MCF 10A (cell line): ENCODE measurements around the gene LRCH4. TPM values are rescaled to one million over a fixed set of nuclear protein-coding genes. Genes with fewer than 3 reads are reported as not detected.

Source experiments
- BruUV-seq: library from RNA; stranded (reverse); fragments of 400-500 nt; replicated peaks from 2 replicates; lab custom pipeline; 2021; lab: Mats Ljungman, UMichigan
- CTCF ChIA-PET: fragments of 300-600 bp; sonication (Branson Sonifier 250); formaldehyde crosslinking; extraction: SDS; loops from one replicate; lab custom pipeline; 2021; ENCODE audit warnings: antibody characterized with exemption, inconsistent platforms; lab: Yijun Ruan, JAX
- POLR2A ChIA-PET: fragments of 300-600, 350-650 bp; sonication (Branson Sonifier 250); formaldehyde crosslinking; extraction: SDS; loops from one replicate; lab custom pipeline; 2020; ENCODE audit warnings: antibody characterized with exemption, inconsistent platforms; lab: Yijun Ruan, JAX
- DNase-seq: peaks from one replicate; pipeline ENCODE4 v3.0.0-alpha.2; 2018; ENCODE audit not compliant: unreplicated experiment
- H3K27ac Mint-ChIP-seq: one replicate; pipeline ENCODE4 v1.8.0; 2022; ENCODE audit warnings: mild to moderate bottlenecking, low read depth, mixed read lengths; ENCODE audit not compliant: unreplicated experiment
- H3K27me3 Mint-ChIP-seq: one replicate; pipeline ENCODE4 v1.8.0; 2022; ENCODE audit warnings: mixed read lengths; ENCODE audit not compliant: insufficient read depth, unreplicated experiment
- H3K36me3 Mint-ChIP-seq: one replicate; pipeline ENCODE4 v1.8.0; 2022; ENCODE audit warnings: mild to moderate bottlenecking, moderate library complexity, mixed read lengths; ENCODE audit not compliant: insufficient read depth, unreplicated experiment
- H3K4me1 Mint-ChIP-seq: one replicate; pipeline ENCODE4 v1.8.0; 2022; ENCODE audit warnings: mixed read lengths; ENCODE audit not compliant: insufficient read depth, unreplicated experiment
- H3K4me3 Mint-ChIP-seq: one replicate; pipeline ENCODE4 v1.8.0; 2022; ENCODE audit warnings: mild to moderate bottlenecking, moderate library complexity, mixed read lengths; ENCODE audit not compliant: unreplicated experiment
- H3K9me3 Mint-ChIP-seq: one replicate; pipeline ENCODE4 v1.8.0; 2022; ENCODE audit warnings: mixed read lengths; ENCODE audit not compliant: unreplicated experiment
- CTCF ChIP-seq: fragments of 200-600 bp; IDR thresholded peaks from one replicate; pipeline ENCODE4 v1.8.0; 2022; ENCODE audit warnings: antibody characterized with exemption, mild to moderate bottlenecking; ENCODE audit not compliant: unreplicated experiment
- intact Hi-C: fragments of 100-400 bp; cut with micrococcal nuclease; formaldehyde crosslinking; loops from 2 replicates; pipeline ENCODE4 v1.14.1; 2022
- total RNA-seq: library from RNA; stranded (reverse); gene quantifications from 2 replicates; pipeline ENCODE4 v1.2.3, GENCODE V29; 2022

Gene LRCH4
- total RNA-seq, 1 experiment from 2014 or later, result 22.3 TPM

DNA sequence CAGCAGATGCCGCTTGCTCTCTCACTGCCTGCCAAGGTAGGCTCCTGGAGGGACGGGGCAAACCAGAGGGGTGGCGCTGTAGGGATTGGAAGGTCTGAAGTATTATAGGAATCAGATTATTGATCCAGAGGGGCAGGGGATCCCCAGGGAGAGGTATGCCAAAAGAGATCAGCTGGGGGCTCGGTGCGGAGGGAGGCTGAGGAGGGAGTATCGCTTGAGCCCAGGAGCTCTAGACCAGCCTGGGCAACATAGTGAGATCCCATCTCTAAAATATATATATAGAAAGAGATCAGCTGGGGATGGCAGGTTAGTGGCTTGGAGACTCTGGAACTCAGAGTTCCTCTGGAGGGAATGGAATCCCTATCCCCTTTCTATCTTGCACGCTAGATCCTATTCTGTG, 9.3 kb upstream of the LRCH4 start:
- no TSS peak for BruUV-seq
- intact Hi-C loops, result no loop called here
- POLR2A ChIA-PET, result interaction anchor here (1.9 to 2.0 kb wide), 2 partner anchors 9 to 10 kb away, joined by 5 to 7 read pairs; partner anchors contain the start of gene FBXO24
- no peak for DNase-seq
- no peaks in the 10 kb centered on the region for H3K4me1 Mint-ChIP-seq
- no peak for TF ChIP-seq CTCF
- H3K36me3 Mint-ChIP-seq, result no peaks in the 10 kb centered on the region
- no peak overlapping the region for H3K27ac Mint-ChIP-seq
- H3K4me3 Mint-ChIP-seq, result no peak overlapping the region
- H3K27me3 Mint-ChIP-seq, result no peaks in the 10 kb centered on the region
- CTCF ChIA-PET, result interaction anchor here (0.5 to 0.8 kb wide), 2 partner anchors 31 to 115 kb away, joined by 3 read pairs; no protein-coding TSS in a partner anchor
- no peaks in the 10 kb centered on the region for H3K9me3 Mint-ChIP-seq

GRCh38 chr7:100591596-100591995, 5.7 kb upstream of the LRCH4 start:
- no peaks in the 10 kb centered on the region for H3K4me1 Mint-ChIP-seq
- no peaks in the 10 kb centered on the region for H3K27me3 Mint-ChIP-seq
- no TSS peak for BruUV-seq
- POLR2A ChIA-PET, result no interaction called here
- CTCF ChIA-PET, result interaction anchor here (0.5 to 1.0 kb wide), 3 partner anchors 17 to 1041 kb away, joined by 3 read pairs; no protein-coding TSS in a partner anchor
- H3K9me3 Mint-ChIP-seq, result no peaks in the 10 kb centered on the region
- H3K4me3 Mint-ChIP-seq, result no peak overlapping the region
- H3K27ac Mint-ChIP-seq, result no peak overlapping the region
- DNase-seq, result no peak
- no peaks in the 10 kb centered on the region for H3K36me3 Mint-ChIP-seq
- no peak for TF ChIP-seq CTCF
- intact Hi-C loops, result no loop called here

DNA sequence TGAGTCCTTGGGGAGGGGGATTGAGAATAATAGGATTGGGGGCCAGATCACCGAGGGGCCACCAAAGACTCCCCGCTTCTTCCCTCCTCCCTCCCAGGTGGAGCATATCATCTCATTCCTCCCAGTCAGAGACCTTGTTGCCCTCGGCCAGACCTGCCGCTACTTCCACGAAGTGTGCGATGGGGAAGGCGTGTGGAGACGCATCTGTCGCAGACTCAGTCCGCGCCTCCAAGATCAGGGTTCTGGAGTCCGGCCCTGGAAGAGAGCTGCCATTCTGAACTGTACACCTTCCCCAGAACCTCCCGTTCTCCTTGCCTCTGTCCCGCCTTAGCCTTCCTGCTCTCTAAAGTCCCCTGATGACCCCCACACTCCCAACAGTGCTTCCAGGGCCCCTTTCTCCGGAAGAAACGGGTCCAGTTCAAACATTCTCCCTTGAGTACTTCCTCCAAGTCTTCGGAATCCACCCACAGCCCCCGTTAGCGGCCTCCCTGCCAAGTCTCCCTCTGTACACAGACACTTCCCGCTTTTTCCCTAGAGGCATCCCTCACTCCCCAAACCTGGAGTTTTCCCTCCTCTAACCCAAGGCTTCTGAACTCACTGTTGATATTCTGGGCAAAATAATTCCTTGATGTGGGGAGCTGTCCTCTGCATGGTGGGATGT, 4.3 kb upstream of the LRCH4 start:
- ChIA-PET POLR2A (no interaction called here), CTCF (interaction anchor here (0.6 kb wide), 1 partner anchor 43 kb away, joined by 4 read pairs; no protein-coding TSS in a partner anchor)
- Mint-ChIP-seq H3K4me1 (peaks cover 2% of the 10 kb centered on the region), H3K27ac (no peak overlapping the region), H3K36me3 (peaks cover 3% of the 10 kb centered on the region), H3K9me3 (no peaks in the 10 kb centered on the region), H3K27me3 (no peaks in the 10 kb centered on the region), H3K4me3 (no peak overlapping the region)
- no peak for TF ChIP-seq CTCF
- DNase-seq, result no peak
- intact Hi-C loops, result no loop called here
- no TSS peak for BruUV-seq

- Mint-ChIP-seq H3K27me3 (no peaks in the 10 kb centered on the region), H3K27ac (no peak overlapping the region), H3K4me1 (peaks cover 6% of the 10 kb centered on the region), H3K4me3 (no peak overlapping the region), H3K9me3 (no peaks in the 10 kb centered on the region), H3K36me3 (peaks cover 6% of the 10 kb centered on the region)
- CTCF ChIA-PET, result interaction anchor here (0.6 to 1.3 kb wide), 6 partner anchors 15 to 200 kb away, joined by 3 to 5 read pairs (median 3); partner anchors contain the start of gene MOSPD3
- BruUV-seq, result no TSS peak
- intact Hi-C loops, result no loop called here
- POLR2A ChIA-PET, result interaction anchor here (1.3 kb wide), 1 partner anchor 43 kb away, joined by 4 read pairs; no protein-coding TSS in a partner anchor
- no peak for TF ChIP-seq CTCF
- no peak for DNase-seq
Observed at GRCh38 chr7:100589341-100589947, 3.5 kb upstream of the LRCH4 start.
